AG04450 (cell line): Measurements from ENCODE around the gene PKNOX2. TPM values are rescaled to one million over a fixed set of nuclear protein-coding genes. Genes with fewer than 3 reads are reported as not detected.

ENCODE experiments used
- CTCF ChIA-PET: fragments of 300-600, 350-600 bp; formaldehyde crosslinking; extraction: SDS; loops from one replicate; lab custom pipeline; 2022; ENCODE audit warnings: antibody characterized with exemption, inconsistent platforms; lab: Charles Lee
- POLR2A ChIA-PET: fragments of 350-600 bp; formaldehyde crosslinking; extraction: SDS; loops from one replicate; lab custom pipeline; 2021; ENCODE audit warnings: antibody characterized with exemption, inconsistent platforms; lab: Yijun Ruan, JAX
- DNase-seq: peaks from one replicate; pipeline ENCODE4 v3.0.0-alpha.2; 2011; ENCODE audit warnings: low read depth, low spot score
- H3K27ac ChIP-seq: one replicate; pipeline ENCODE4 v1.5.1; 2012; ENCODE audit warnings: low read depth, low read length, control low read depth
- H3K27me3 ChIP-seq: one replicate; pipeline ENCODE4 v1.6.0; 2012; ENCODE audit warnings: low read length; ENCODE audit not compliant: control insufficient read depth, insufficient read depth
- H3K4me3 ChIP-seq: 2 replicates; pipeline ENCODE4 v1.5.1; 2011; ENCODE audit warnings: mild to moderate bottlenecking, low read depth, low read length, control low read depth
- H3K9me3 ChIP-seq: 2 replicates; pipeline ENCODE4 v1.5.1; 2012; ENCODE audit warnings: low read length; ENCODE audit not compliant: control insufficient read depth, insufficient read depth
- CTCF ChIP-seq: IDR thresholded peaks from 2 replicates; pipeline ENCODE4 v1.5.1; 2011; ENCODE audit warnings: low read depth, low read length, control low read depth, inconsistent platforms
- polyA plus RNA-seq: library from polyadenylated mRNA; depleted of rRNA; stranded (reverse); fragments of >200 nt; gene quantifications from 2 replicates; pipeline ENCODE4 v1.2.3, GENCODE V29; 2011

Gene PKNOX2
- polyA plus RNA-seq, 1 experiment: 3.0 TPM

- Histone ChIP-seq H3K27me3 (peaks cover 8% of the 10 kb centered on the region), H3K27ac (peak overlapping the region; percentile 75), H3K9me3 (no peaks in the 10 kb centered on the region; the same call in 1 of the 2 replicates), H3K4me3 (peak overlapping the region; percentile 72)
- ChIA-PET CTCF (interaction anchor here (1.2 to 10.2 kb wide), 2 partner anchors 179 to 238 kb away, joined by 5 to 164 read pairs; no protein-coding TSS in a partner anchor), POLR2A (interaction anchor here (2.1 kb wide), 1 partner anchor 96 kb away, joined by 11 read pairs; no protein-coding TSS in a partner anchor)
- no peak for TF ChIP-seq CTCF
- DNase-seq: no peak
Measured at GRCh38 chr11:125166764-125167291, 2.3 kb downstream of the PKNOX2 start.

GRCh38 chr11:125167292-125167953 lies 2.9 kb downstream of the PKNOX2 start:
- Histone ChIP-seq H3K27me3 (peaks cover 11% of the 10 kb centered on the region), H3K27ac (peak overlapping the region; percentile 75), H3K9me3 (no peaks in the 10 kb centered on the region; the same call in 1 of the 2 replicates), H3K4me3 (peak overlapping the region; percentile 72)
- DNase-seq: no peak
- CTCF ChIA-PET: interaction anchor here (0.5 to 10.2 kb wide), 5 partner anchors 23 to 331 kb away, joined by 3 to 164 read pairs (median 4); no protein-coding TSS in a partner anchor
- no peak for TF ChIP-seq CTCF
- POLR2A ChIA-PET: interaction anchor here (1.5 to 2.1 kb wide), 2 partner anchors 96 to 197 kb away, joined by 3 to 11 read pairs; no protein-coding TSS in a partner anchor

- TF ChIP-seq CTCF: no peak
- peaks cover 17% of the 10 kb centered on the region for H3K27me3 ChIP-seq
- peak overlapping the region; percentile 75 for H3K27ac ChIP-seq
- no peak overlapping the region for H3K4me3 ChIP-seq
- H3K9me3 ChIP-seq: no peaks in the 10 kb centered on the region; the same call in 1 of the 2 replicates
- CTCF ChIA-PET: interaction anchor here (0.5 to 10.2 kb wide), 5 partner anchors 24 to 332 kb away, joined by 3 to 164 read pairs (median 4); no protein-coding TSS in a partner anchor
- POLR2A ChIA-PET: interaction anchor here (0.6 to 2.1 kb wide), 3 partner anchors 95 to 713 kb away, joined by 3 to 11 read pairs (median 7); no protein-coding TSS in a partner anchor
- DNase-seq: peak; percentile 77
Measured at GRCh38 chr11:125167954-125168835, 3.6 kb downstream of the PKNOX2 start.

- peaks cover 19% of the 10 kb centered on the region for H3K27me3 ChIP-seq
- ChIA-PET CTCF (interaction anchor here (1.1 to 10.2 kb wide), 5 partner anchors 27 to 292 kb away, joined by 3 to 164 read pairs (median 14); no protein-coding TSS in a partner anchor), POLR2A (interaction anchor here (0.6 to 2.1 kb wide), 2 partner anchors 94 to 712 kb away, joined by 7 to 11 read pairs; no protein-coding TSS in a partner anchor)
Measured at GRCh38 chr11:125168918-125169456, 4.4 kb downstream of the PKNOX2 start.

More at GRCh38 chr11:125168918-125169456, 4.4 kb downstream of the PKNOX2 start:
- H3K27ac ChIP-seq: peak overlapping the region; percentile 93
- no peak overlapping the region for H3K4me3 ChIP-seq
- TF ChIP-seq CTCF: no peak
- no peak for DNase-seq
- H3K9me3 ChIP-seq: no peaks in the 10 kb centered on the region; the same call in 1 of the 2 replicates
